GM12891 (cell line): ENCODE results near the gene RAB6B.

Experiments used
- DNase-seq: peaks from one replicate; pipeline ENCODE4 v3.0.0; 2011; ENCODE audit warnings: low spot score; ENCODE audit not compliant: insufficient read length
- FAIRE-seq: peaks from 2 replicates; lab custom pipeline; 2011; peaks lifted over from hg19 to GRCh38; lab: Jason Lieb, UNC
- PAX5 ChIP-seq: IDR thresholded peaks from 2 replicates; pipeline ENCODE4 v1.6.1; 2011; ENCODE audit warnings: low read length, moderate library complexity, mild to moderate bottlenecking; ENCODE audit not compliant: insufficient read depth, severe bottlenecking
- POLR2A ChIP-seq: IDR thresholded peaks from 2 replicates; pipeline ENCODE4 v1.6.1; 2011; ENCODE audit warnings: low read depth, low read length, control low read depth
- POLR2AphosphoS5 ChIP-seq: IDR thresholded peaks from 2 replicates; pipeline ENCODE4 v1.6.1; 2011; ENCODE audit warnings: low read depth, low read length, control low read depth
- POU2F2 ChIP-seq: IDR thresholded peaks from 2 replicates; pipeline ENCODE4 v1.6.1; 2011; ENCODE audit warnings: low read depth, mild to moderate bottlenecking, control low read depth, low read length, moderate library complexity
- SPI1 ChIP-seq: IDR thresholded peaks from 2 replicates; pipeline ENCODE4 v1.6.1; 2011; ENCODE audit warnings: low read depth, low read length, control low read depth
- TAF1 ChIP-seq: IDR thresholded peaks from 2 replicates; pipeline ENCODE4 v1.6.1; 2011; ENCODE audit warnings: low read depth, low read length, control low read depth

The RAB6B gene

GRCh38 chr3:133917144-133917543 lies 21.5 kb upstream of the RAB6B start:
- no peak for FAIRE-seq
- no peak for TF ChIP-seq PAX5
- no peak for TF ChIP-seq POLR2AphosphoS5
- TF ChIP-seq TAF1, result no peak
- TF ChIP-seq POU2F2, result no peak
- TF ChIP-seq SPI1, result no peak
- no peak for TF ChIP-seq POLR2A
- no peak for DNase-seq

DNA sequence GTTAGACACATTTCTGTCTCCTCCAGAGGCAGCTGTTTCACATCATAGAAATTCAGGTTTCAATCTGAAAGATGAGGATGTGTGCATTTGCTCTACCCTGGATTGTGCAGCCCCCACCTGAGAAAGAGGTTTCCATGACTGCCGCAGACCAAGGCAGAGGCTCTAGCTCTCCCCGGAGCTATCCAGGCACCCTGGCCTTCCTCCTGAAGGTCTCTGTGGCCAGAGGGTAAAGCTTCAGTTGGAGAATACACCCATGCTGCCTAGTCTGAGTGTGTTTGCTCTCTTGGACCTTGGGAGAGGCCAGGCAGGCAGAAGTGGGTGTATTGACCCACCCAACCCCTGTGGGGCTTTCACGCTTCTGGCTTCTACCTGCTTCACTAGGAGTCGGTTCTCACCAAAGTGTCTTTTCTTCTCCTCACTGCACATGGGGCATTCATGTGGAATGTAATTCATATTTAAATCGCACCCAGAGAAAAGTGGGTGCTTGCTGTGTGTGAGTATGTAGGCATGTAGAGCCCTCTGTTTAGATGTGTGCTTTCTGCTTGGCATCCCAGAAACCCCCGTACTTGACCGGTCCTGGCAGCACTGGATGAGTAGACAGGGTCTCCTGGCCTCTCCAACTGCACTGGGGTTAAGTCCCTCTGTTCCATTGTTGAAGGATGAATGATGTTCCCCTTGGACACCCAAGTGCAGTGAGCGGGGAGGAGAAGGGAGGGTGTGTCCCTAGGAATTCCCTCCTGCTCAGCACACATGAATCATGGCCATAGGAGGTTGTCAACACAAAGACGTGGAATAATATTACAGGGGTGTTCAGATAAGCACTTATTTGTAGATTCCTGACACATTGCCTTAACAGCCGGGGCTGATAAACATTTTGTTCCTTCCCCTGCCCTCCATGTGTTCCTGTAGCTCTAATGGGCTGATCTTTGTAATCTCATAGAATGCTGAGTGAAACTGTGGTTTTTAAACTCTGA lies 20.3 kb upstream of the RAB6B start:
- FAIRE-seq (no peak), DNase-seq (no peak)
- TF ChIP-seq PAX5 (no peak), POU2F2 (no peak), TAF1 (no peak), POLR2A (no peak), SPI1 (no peak), POLR2AphosphoS5 (no peak)

DNA sequence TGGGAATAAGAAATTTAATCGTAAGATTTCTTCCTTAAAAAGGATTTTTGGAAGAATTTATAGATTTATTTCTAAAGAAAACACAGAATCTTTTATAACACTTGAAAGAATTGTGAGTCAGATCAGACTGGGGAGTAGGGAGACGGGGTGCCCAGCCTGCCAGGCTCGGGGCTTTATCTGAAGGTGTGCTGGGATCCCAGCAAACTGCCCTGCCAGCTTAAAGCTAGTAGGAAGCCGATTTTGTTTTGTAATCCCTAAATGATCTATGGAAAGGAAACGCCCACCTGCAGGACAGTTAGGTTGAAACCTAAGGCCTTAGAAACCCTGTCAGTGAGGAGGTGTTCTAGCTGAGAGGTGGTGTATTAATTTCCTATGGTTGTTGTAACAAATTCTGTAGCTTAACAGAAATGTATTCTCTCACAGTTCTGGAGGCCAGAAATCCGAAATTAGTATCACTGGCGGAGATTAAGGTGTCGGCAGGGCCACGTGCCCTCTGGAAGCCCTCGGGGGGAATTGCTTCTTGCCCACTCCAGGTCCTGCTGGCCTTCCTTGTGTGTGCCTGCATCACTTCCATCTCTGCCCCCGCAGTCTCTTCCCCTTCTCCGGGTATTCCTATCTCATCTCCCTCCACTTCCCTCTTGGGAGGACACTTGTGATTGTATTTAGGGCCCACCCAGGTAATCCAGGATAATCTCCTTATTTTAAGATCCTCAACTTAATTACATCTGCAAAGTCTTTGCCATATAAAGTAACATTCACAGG lies 19.3 kb upstream of the RAB6B start:
- FAIRE-seq, result no peak
- no peak for DNase-seq
- TF ChIP-seq POLR2A (no peak), SPI1 (no peak), TAF1 (no peak), PAX5 (no peak), POU2F2 (no peak), POLR2AphosphoS5 (no peak)

DNA sequence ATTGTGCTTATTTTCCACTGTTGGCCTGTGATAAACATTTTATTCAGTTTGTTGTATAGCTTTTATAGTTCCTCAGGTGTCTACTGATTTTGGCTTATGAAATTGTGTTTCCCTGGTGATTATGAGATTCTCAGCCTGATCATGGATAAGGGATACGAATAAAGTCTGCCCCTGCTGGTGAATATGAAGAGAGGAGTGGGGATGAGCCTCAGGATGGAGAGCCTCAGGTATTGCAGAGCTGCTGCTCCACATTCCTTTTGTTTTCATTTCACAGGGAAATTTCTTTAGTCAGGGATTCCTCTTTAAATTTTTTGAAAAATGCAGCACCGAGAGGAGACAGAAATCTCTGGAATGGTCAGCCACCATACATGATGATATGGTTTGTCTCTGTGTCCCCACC lies 14.7 kb upstream of the RAB6B start:
- no peak for FAIRE-seq
- DNase-seq, result no peak
- no peak for TF ChIP-seq POU2F2

DNA sequence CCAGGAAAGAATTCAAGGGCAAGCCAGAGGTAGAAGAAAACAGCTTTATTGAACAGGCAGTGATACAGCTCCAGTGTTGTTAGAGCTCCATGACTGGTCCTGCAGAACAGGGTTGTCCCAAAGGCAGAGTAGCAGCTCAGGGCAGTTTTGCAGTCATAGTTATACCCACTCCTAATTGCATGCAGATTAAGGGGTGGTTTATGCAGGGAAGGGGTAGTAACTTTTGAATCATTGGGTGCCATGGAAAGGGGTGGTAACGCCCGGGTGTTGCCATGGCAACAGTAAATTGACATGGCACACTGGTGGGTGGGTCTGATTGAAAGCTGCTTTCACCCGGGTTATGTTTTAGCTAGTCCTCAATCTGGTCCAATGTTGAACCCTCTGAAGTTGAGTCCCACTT lies 9.7 kb upstream of the RAB6B start:
- TF ChIP-seq POU2F2 (no peak), PAX5 (no peak), SPI1 (no peak), POLR2A (no peak), POLR2AphosphoS5 (no peak), TAF1 (no peak)
- FAIRE-seq (no peak), DNase-seq (no peak)

GRCh38 chr3:133901847-133902246 lies 6.2 kb upstream of the RAB6B start:
- DNase-seq (no peak), FAIRE-seq (no peak)
- TF ChIP-seq POU2F2 (no peak), SPI1 (no peak), PAX5 (no peak), TAF1 (no peak), POLR2AphosphoS5 (no peak), POLR2A (no peak)

DNA sequence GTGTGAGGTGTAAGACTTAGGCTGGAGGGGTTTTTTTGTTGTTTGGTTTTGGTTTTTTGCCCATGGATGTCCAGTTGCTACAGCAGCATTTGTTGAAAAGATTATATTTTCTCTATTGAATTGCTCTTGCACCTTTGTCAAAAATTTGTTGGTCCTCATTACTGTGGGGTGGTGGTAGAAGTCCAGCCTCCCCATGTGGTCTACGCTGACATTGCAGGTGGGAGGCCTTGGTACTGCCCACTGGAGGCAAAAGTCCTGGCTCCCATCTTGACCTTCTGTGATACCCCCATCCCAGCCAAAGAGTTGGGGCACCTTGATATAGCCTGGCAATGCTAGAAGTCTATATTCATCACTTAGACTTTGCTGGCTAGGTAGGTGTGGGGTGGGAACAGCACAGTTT lies 5.4 kb upstream of the RAB6B start:
- DNase-seq, result no peak
- FAIRE-seq, result no peak
- TF ChIP-seq TAF1 (no peak), POLR2AphosphoS5 (no peak), SPI1 (no peak), POLR2A (no peak), POU2F2 (no peak)

DNA sequence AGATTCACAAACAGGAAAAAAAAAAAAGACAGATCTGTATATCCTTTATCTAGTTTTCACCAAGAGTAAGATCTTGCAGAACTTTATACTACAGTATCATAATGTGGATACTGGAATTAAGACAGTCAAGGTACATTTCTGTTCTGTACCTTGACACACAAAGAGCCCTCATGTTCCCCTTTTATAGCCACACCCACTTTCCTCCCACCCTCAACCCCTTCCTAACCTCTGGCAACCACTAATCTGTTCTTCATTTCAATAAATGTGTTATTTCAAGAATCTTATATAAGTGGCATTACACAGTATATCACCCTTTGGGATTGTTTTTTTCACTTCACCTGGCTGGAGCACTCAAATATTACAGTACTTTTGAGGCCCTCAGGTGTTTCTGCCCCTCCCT lies 3.6 kb upstream of the RAB6B start:
- FAIRE-seq, result no peak
- no peak for DNase-seq
- TF ChIP-seq POLR2AphosphoS5 (no peak), POLR2A (no peak), POU2F2 (no peak), SPI1 (no peak), PAX5 (no peak), TAF1 (no peak)

- FAIRE-seq (no peak), DNase-seq (no peak)
- TF ChIP-seq POU2F2 (no peak), SPI1 (no peak), TAF1 (no peak), POLR2A (no peak), PAX5 (no peak), POLR2AphosphoS5 (no peak)
Observed at GRCh38 chr3:133897547-133897946, 1.9 kb upstream of the RAB6B start.
